GM19025 (cell line): Measurements from ENCODE around the gene SLC35G4.
"Not testable (repeated sequence)": the region's sequence is repeated elsewhere in the genome, so short reads cannot be mapped to it uniquely, and the experiment has no call there.

Experiments
- ATAC-seq: cut with Tn5 transposase; IDR thresholded peaks from one replicate; pipeline ENCODE4 v1.9.1; 2021; ENCODE audit warnings: mild to moderate bottlenecking, low read depth, moderate library complexity; ENCODE audit not compliant: unreplicated experiment

The SLC35G4 gene

GRCh38 chr18:11609488-11609887 lies at the start of gene SLC35G4:
Gene SLC35G4, plus strand, starts transcription at chr18:11609596. Its CDS starts 0 bp downstream, at chr18:11609596.
- not testable (repeated sequence) for ATAC-seq

- ATAC-seq = no peak
Observed at GRCh38 chr18:11561293-11561692, 48.1 kb upstream of the SLC35G4 start.

GRCh38 chr18:11565716-11566115 lies 43.7 kb upstream of the SLC35G4 start:
- ATAC-seq = no peak

GRCh38 chr18:11566236-11566965 lies 43.0 kb upstream of the SLC35G4 start:
- ATAC-seq = no peak

GRCh38 chr18:11567396-11567795 lies 42.0 kb upstream of the SLC35G4 start:
- ATAC-seq = no peak

- no peak for ATAC-seq
Observed at GRCh38 chr18:11570073-11570588, 39.3 kb upstream of the SLC35G4 start.

- ATAC-seq = no peak
Observed at GRCh38 chr18:11570769-11571412, 38.5 kb upstream of the SLC35G4 start.

- no peak for ATAC-seq
Observed at GRCh38 chr18:11572201-11572600, 37.2 kb upstream of the SLC35G4 start.

- ATAC-seq = no peak
Observed at GRCh38 chr18:11574545-11574944, 34.9 kb upstream of the SLC35G4 start.

- ATAC-seq = no peak
Observed at GRCh38 chr18:11577271-11578112, 31.9 kb upstream of the SLC35G4 start.

- ATAC-seq = no peak
Observed at GRCh38 chr18:11578799-11579198, 30.6 kb upstream of the SLC35G4 start.

GRCh38 chr18:11579916-11580315 lies 29.5 kb upstream of the SLC35G4 start:
- no peak for ATAC-seq

GRCh38 chr18:11581286-11581685 lies 28.1 kb upstream of the SLC35G4 start:
- ATAC-seq = no peak

GRCh38 chr18:11585596-11585995 lies 23.8 kb upstream of the SLC35G4 start:
- ATAC-seq = no peak

GRCh38 chr18:11586896-11587295 lies 22.5 kb upstream of the SLC35G4 start:
- no peak for ATAC-seq

GRCh38 chr18:11587432-11587831 lies 22.0 kb upstream of the SLC35G4 start:
- no peak for ATAC-seq

GRCh38 chr18:11587846-11588245 lies 21.6 kb upstream of the SLC35G4 start:
- ATAC-seq = no peak

GRCh38 chr18:11591957-11592356 lies 17.4 kb upstream of the SLC35G4 start:
- no peak for ATAC-seq

GRCh38 chr18:11600321-11600720 lies 9.1 kb upstream of the SLC35G4 start:
- no peak for ATAC-seq

GRCh38 chr18:11607906-11608305 lies 1.5 kb upstream of the SLC35G4 start:
- ATAC-seq = no peak

GRCh38 chr18:11608618-11609017 lies 778 bp upstream of the SLC35G4 start:
- ATAC-seq = not testable (repeated sequence)
